Cerebellar nuclear complex (tissue), 1 donor: Measurements from ENCODE around the gene SLC8B1.
A peak's percentile ranks its signal among the peaks of the same experiment; 100 is the strongest.
"Not testable (repeated sequence)": the region's sequence is repeated elsewhere in the genome, so short reads cannot be mapped to it uniquely, and the experiment has no call there.

Experiments
- DNase-seq, 2 experiments: peaks; one replicate each; lab custom pipeline; 2025; lab: John Stamatoyannopoulos, UW

The SLC8B1 gene

DNA sequence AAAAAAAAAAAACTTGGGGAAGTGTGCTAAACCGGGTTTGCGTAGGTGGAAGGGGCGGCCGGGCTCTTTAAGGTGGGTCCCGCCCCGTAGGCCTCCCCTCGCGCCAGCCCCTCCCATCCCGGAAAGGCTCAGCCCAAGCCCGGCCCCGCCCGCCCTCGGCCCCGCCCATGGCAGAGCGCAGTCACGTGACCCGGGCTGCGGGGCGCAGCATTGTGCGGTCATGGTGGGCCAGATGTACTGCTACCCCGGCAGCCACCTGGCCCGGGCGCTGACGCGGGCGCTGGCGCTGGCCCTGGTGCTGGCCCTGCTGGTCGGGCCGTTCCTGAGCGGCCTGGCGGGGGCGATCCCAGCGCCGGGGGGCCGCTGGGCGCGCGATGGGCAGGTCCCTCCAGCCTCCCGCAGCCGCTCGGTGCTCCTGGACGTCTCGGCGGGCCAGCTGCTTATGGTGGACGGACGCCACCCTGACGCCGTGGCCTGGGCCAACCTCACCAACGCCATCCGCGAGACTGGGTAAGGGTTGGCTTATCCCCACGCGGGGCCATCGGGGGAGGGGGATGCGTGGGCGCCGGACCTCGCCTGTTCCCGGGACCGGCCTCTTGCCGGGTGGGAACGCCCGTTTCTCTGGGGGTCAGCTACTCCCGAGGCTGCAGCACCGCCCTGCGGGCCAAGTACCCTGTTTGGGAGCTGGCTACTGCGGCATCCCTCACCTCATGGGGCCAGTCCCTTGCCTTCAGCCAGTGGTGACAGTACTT, 23.6 kb upstream of the SLC8B1 start, which contains the start of gene PLBD2:
Gene PLBD2 (plus strand): TSS at position 207 of the 752 bp plus-strand sequence. CDS start 14 bp downstream, at position 221.
- DNase-seq: peak; percentile 83 to 88

DNA sequence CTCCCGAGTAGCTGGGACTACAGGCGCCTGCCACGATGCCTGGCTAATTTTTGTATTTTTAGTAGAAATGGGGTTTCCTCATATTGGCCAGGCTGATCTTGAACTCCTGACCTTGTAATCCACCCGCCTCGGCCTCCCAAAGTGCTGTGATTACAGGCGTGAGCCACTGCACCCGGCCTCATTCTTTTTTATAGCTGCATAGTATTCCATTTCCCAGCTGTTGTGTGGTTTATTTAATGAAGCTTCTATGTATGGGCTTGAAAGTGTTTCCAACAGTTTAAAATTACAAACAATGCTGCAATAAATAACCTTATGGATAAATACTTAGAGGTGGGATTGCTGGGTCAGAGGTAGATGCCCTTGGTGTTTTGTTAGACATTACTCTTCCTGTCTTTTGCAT, 19.3 kb upstream of the SLC8B1 start:
- not testable (repeated sequence) for DNase-seq

DNA sequence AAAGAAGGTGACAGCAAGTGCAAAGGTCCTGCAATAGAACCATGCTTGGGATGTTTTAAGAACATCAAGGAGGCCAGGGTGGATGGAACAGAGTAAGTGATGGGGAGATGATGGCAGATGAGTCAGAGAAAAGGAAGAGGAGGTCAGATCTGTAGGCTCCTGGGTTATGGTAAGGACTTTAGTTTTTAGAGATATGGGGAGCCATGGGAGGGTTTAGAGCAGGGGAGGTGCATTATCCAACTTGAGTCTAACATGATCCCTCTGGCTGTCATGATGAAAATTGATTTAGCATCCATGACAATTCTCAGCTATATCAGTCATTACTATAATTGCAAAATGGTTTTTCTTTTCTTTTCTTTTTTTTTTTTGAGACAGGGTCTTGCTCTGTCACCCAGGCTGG, 16.2 kb upstream of the SLC8B1 start:
- DNase-seq: no peak

DNA sequence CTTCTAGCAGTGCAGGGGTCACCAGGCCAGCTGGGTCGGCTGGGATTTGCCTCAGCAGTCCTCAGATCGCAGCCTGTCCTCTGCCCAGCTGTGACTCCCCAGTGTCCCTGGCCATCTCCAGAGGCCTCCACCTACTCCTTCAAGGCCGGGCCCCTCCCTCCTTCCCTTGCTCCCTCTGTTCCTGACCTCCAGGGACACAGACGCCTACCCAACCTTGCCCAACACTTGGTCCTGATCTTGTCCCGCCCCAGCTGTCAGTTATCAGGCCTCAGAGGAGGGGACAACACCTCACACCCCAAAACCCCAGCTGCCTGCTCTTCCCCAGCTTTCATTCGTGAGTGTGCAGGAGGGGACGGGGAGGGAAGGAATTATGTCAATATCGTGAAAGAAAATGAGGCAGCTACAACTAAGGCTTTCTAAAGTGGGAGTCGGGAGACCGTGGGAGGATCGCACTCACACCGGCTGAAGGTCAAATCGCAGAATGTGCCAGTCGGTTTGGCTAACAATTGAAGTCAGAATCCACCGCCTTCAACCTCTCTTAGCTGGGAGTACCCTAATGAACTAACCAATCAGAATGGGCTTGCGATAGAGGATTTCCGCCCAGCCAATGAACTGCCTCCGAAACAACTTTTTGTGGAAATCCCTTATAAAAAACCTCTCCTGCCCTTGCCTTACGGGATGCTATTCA, 14.1 kb upstream of the SLC8B1 start:
- no peak for DNase-seq

DNA sequence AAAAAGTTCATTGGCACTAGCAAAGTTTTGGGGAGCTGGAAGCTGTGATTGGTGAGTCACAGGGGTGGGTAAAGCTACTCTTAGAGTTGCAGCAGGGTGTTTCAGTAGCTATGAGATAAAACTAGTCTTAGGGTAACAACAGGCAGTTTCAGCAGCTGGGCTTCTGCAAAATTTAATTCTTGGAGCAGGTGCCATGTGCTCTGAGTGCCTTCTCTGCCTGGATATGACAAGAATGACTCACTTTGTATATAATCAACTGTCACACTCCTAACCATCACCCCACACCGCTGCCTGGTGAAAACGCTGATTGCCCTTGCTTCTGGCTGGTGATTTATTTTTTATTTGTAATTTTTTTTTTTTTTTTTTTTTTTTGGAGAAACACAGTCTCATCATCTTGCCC, 13.0 kb upstream of the SLC8B1 start:
- no peak for DNase-seq

DNA sequence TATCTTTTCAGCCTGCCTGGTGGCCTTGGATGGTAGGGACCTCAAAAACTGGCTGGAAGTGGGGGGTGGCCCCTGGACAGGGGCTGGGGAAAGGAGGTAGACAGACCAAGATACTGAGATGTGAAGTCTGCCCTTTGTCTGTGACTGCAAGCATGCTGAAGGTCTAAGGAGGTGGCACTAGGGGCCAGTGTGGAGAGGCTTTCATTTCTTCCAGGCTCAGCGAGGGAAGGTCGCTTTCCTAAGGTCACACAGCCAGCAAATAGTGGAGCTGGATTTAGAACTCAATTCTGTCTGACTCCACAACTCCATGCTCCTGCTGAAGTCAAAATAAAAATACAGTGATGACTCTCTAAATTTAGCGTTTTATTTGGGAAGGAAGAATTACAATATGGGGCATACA, 12.2 kb upstream of the SLC8B1 start:
- DNase-seq: no peak

DNA sequence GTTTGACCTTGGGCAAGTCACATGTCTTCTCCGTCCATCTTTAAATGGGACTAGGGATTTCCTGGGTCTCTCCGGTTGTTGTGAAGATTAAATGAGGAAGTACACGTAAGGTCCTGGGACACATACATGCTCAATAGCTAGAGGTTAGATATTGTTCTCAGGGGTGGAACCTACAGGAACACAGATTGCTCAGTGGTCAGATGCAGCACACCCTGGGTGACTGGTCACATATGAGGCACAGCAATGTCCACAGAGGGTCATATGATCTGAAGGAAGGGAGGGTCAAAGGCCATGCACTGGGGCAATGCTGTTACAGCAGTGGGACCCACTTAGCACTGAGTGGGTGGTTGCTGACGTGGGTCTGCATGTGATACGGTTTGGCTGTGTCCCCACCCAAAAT, 11.4 kb upstream of the SLC8B1 start:
- no peak for DNase-seq

DNA sequence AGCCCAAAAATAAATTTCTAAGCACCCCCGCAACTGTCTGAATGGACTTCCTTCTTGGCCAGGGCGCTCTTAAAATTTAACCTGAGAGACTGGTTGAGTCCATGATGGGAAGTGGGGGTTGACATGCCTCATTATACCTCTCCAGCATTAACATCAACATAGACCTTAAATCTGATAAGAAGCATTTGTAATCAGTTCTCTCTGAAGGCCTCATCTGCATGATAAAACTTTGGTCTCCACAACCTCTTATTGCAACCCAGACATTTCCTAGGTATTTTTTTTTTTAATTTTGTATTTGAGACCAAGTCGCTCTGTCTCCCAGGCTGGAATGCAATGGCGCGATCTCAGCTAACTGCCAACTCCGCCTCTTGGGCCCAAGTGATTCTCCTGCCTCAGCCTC, 10.4 kb upstream of the SLC8B1 start:
- no peak for DNase-seq

DNA sequence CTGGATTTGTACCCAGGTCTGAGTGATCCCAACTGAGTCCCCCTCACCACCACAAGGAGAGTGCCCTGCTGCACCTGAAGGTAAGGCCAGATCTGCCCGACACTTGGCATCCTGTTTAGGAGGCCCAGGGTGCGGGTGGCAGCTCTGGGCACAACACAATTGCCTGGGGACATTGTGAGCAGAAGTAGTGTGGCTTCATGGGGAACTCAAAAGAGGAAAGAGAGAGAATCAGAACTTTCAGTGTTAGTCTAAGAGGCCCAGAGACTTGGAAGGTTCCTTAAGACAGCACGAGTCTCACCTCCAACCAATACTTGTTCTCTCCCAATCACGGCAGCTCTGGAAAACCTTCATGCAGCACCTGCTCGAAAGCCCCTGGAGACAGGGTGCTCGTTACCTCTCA, 6.6 kb upstream of the SLC8B1 start:
- DNase-seq: no peak

DNA sequence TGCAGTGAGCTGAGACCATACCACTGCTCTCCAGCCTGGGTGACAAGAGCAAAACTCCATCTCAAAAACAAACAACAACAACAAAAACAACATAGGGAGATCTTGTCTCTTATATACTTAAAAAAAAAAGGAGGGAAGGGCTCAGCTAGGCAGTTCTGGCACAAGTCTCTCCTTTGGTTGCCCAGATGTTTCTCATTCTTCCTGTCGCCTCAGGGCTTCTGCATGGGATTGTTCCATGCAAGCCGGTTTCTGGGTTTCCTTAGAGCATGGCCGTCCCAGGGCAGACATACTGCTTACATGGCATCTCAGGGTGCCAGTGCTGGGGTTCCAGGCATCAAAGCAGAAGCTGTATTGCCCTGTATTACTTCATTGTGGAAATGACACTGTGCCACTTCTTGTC, 5.2 kb upstream of the SLC8B1 start:
- no peak for DNase-seq

DNA sequence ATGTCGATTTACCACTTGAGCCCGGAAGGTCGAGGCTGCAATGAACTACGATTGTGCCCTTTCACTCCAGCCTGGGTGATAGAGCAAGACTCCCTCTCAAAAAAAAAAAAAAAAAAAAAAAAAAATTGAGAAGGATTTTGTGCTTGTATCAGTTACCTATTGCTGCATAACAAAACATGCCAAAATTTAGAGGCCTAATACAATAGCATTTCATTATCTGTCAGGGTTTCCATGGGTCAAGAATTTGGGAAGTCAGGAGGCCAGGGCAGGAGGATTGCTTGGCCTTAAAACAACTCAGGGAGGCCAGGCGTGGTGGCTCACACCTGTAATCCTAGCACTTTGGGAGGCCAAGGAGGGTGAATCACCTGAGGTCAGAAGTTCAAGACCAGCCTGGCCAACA, 4.6 kb upstream of the SLC8B1 start:
- DNase-seq: no peak

DNA sequence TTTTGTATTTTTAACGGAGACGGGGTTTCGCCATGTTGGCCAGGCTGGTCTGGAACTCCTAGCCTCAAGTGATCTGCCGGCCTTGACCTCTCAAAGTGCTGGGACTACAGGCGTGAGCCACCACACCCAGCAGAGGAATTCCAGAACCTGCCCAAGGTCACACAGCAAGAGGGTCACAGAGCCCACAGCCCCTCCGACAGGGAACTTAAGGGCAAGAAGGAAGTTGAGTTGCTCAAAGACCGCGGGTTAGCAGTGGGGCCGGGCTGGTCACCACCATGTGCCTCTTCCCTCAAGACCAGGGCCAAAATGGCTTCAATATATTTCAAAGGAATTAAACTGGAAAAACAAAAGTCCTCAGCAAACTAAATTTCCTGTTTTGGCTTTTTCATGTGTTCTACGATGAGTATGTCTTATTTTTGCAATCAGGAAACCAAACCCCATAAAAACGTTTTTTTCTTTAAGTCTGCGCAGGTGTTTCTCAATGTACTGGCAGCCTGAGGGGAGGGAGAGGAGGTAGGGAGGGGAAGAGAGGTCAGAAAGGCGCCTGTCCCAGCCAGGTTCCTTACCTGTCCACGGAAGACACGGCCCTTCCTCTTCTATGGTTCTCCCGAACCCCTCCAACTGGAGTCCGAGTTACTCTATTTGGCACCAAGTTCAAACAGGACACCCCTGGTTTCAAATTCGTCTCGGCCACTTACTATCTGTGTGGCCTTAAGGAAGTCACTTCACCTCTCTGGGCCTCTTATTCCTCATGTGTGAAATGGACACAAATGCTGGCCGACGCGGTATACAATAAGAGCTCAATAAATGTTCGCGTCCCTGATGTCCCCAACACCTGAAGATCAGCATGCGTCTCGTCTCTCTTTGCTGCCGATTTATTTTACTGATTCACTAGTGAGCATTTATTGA, 778 bp downstream of the SLC8B1 start:
- DNase-seq: no peak

DNA sequence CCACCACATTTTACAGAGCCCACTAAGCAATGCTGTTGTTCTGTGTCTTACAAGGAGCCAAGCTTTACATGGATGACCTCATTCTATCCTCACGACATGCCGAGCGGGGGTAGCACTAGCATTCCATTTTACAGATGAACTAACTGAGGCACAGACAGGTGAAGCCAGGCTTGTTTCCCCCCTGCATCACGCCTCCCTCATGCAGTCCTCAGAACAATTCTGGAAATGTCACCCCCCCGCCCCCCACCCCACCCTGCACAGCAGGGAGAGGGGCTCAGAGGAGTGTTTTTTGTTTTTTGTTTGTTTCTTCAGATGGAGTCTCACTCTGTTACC, 1.5 kb downstream of the SLC8B1 start:
- DNase-seq: no peak

DNA sequence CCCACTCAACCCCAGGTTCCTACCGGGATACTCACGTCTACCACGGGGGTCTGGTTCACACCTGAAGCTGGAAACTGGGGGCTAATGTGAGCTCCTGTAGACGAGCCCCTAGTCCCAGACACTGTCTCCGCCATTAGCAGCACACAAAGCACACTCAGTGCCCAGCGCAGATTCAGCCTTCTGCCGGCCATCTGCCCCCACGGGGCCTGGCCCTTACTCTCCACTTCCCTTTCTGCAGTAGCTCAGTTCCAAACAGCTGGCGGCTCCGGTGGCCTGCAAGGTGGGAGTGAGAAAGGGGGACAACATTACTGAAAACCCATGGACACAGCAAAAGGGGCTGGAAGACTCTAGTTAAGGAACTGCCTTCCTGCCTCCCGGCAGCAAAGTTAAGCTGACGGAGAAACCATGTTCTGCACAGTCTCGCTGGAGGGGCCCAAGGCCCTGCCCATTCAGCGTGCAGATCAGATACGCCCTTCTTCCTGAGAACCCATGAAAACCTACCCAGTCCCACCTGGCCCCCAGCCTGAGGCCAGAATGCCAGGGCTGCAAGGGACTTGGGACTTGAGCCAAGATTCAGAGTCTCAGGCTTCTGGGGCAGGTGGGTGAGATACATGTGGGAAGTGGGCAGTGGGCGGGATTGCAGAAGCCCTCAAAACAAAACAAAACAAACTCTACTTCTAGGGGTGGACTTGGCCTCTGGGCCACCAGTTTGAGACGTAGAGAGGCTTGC, 2.1 kb downstream of the SLC8B1 start:
- DNase-seq: no peak

DNA sequence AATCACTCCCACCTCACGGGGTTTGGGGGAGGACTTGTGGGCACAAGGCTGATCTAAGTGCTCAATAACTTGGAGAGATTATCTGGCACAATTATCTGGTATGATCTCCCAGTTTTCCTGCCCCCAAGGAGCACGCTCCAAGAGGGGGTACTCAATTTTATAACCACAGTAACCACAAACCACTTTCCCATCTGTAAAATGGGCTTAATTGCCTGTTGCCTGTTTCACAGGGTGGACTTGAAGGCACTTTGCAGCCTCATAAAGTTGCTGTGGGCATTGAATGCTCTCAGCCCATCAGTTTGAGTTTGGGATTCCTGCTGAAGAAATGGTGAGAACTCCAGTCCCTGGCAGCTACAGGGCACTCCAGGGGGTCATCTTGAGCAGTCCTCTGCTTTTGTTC, 4.4 kb downstream of the SLC8B1 start:
- no peak for DNase-seq

DNA sequence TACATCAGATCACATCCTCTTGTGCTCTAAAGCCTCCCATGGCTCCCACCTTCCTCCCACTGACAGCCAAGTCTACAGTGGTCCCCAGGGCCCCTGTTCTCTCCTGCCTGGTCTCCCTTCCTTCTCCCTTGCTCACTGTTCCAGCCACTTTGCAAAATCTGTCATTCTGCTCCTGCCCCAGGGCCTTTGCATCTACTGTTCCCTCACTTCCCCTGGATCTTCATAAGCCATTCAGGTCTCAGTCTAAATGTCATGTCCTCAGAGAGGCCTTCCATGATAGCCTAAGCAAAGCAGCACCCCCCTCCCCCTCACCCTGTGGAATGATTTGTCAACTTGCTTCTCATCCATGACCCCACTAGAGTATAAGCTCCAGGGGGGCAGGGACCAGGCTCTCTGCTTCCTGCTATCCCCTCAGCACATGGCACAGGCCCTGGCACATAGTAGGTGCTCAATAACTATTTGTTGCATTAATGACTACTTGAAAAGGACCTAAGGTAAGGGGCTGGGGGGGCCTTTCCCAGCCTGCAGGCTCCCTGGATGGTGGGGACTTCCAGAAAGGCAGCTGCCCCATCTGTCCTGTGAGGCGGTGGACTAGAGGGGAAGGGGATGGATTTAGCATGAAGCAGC, 5.0 kb downstream of the SLC8B1 start:
- DNase-seq: no peak

DNA sequence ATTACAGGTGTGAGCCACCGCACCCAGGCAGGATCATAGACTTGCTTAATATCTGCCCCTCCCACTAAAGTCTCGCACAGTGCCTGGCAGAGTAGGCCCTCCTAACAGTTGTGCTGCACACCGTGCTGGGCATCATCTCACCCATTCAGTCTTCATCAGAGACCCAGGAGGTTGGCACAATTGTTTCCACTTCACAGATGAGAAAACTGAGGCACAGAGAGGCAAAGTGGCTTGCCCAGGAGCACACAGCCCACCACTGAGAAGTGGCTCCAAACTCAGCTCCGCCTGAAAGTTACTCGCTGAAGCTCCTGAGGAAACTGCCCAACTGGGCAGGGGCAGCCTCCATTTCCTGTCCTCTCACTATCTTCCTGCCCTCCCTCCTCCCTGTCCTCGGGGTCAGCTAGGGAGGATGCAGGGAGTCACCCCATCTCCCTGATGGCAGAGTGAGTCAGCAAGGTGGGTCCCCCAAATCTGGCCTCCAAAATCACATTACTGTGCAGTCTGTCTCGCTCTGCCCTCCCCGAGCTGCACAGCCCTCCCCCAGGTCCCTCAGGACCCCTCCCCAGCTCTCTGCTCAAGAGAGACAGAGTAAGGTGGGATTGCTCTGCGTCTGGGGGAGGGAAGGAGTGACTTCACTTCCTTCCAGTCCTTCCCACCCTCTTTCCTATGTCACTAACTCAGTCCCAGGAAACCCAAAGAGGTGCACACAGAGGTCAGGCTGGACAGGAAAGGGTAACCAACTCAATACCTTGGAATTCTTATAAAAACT, 5.7 kb downstream of the SLC8B1 start:
- no peak for DNase-seq

DNA sequence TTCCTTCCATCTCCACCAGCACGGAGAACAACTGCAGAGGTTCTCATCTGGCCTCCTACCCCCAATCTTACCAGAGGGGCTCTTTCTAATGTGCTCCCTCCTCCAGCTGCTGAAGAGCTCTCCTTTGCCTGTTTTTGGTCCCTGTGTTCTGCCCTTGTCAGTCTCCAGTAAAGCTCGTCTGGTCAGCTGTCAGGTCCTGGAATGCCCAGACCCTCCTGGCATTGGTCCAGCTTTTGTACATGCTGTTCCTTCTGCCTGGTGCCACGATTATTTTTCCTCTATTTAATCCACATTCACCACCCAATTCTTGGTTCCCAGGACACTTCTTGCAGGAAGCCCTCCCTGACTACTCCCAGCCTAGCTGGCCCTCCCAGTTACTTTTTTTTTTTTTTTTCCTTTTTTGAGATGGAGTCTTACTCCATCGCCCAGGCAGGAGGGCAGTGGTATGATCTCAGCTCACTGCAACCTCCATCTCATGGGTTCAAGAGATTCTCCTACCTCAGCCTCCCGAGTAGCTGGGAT, 6.5 kb downstream of the SLC8B1 start:
- no peak for DNase-seq

DNA sequence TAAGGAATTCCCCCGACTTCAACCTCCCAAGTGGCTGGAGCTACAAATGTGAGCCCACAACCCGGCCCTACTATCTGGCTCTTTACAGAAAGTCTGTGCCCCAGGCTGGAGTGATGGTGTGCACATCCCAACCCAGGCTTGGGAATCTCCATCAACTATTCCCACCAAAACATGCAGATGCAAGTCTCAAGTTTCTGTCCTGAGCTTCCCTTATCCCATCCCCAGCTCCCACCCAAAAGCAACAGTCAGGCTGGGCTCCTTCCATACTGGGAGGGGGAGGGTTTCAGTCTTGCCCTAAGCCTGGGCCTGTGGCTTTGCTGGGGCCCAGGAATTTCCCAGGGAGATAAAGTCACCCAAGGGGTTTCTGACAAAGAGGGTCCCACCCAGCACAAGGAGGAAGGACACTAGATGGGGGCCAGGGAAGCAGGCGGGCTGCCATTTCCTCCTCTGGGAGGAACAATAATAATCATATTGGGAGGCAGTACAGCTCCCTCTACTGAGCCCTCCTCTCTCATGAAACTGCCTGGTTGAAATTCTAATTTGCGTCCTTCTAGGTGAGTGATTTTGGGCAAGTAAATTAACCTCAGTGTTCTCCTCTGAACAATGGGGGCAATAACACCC, 8.0 kb downstream of the SLC8B1 start:
- no peak for DNase-seq

DNA sequence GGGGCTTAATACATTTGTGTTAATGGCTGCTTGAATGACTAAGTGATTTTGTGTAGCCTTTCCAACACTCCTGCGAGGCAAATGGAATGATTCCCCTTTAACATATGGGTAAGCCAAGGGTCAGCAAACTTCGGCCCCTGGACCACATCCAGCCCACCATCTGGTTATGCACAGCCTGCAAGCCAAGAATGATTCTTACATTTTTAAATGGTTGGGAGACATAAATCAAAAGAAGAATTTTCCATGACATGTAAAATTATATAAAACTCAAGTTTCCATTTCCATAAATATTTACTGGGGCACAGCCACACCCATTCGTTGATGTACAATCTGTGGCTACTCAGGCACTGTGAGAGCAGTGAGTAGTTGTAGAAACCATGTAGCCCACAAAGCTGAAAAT, 9.0 kb downstream of the SLC8B1 start:
- no peak for DNase-seq
